IMR-90 (cell line): ENCODE measurements around the gene STARD10. TPM values are rescaled to one million over a fixed set of nuclear protein-coding genes. Genes with fewer than 3 reads are reported as not detected.

Experiments used
- ATAC-seq: fragments of 200-7000 bp; cut with Tn5 transposase; 2 replicates; pipeline ENCODE4 v1.9.1; 2020; ENCODE audit warnings: low read depth, mild to moderate bottlenecking, moderate library complexity
- BruUV-seq: library from RNA; stranded (reverse); fragments of 400-500 nt; replicated peaks from 2 replicates; lab custom pipeline; 2021; lab: Mats Ljungman, UMichigan
- CTCF ChIA-PET: fragments of 300-600 bp; formaldehyde crosslinking; extraction: SDS; loops from one replicate; lab custom pipeline; 2021; ENCODE audit warnings: antibody characterized with exemption; lab: Yijun Ruan, JAX
- POLR2A ChIA-PET: fragments of 300-600 bp; sonication (Branson Sonifier 250); formaldehyde crosslinking; loops from one replicate; lab custom pipeline; 2022; ENCODE audit warnings: antibody characterized with exemption; ENCODE audit not compliant: unreplicated experiment; lab: Charles Lee
- DNase-seq: peaks from one replicate; pipeline ENCODE4 v3.0.0; 2013
- H2AFZ ChIP-seq: replicated peaks from 2 replicates; pipeline ENCODE3; 2013; ENCODE audit warnings: low read length, mild to moderate bottlenecking; ENCODE audit not compliant: poor library complexity
- H2AK5ac ChIP-seq: 2 replicates; pipeline ENCODE4 v1.6.1; 2013; ENCODE audit warnings: low read depth, low read length, inconsistent platforms
- H2AK9ac ChIP-seq: replicated peaks from 2 replicates; pipeline ENCODE3; 2013; ENCODE audit warnings: mild to moderate bottlenecking, low read depth, low read length, moderate library complexity; ENCODE audit not compliant: poor library complexity
- H2BK120ac ChIP-seq: 2 replicates; pipeline ENCODE4 v1.6.1; 2013; ENCODE audit warnings: low read depth, low read length, inconsistent platforms
- H2BK15ac ChIP-seq: 3 replicates; pipeline ENCODE4 v1.6.1; 2013; ENCODE audit warnings: low read depth, low read length, inconsistent platforms
- H2BK20ac ChIP-seq: 2 replicates; pipeline ENCODE4 v1.6.1; 2013; ENCODE audit warnings: low read depth, mild to moderate bottlenecking, inconsistent platforms, low read length, moderate library complexity
- H2BK5ac ChIP-seq: 2 replicates; pipeline ENCODE4 v1.6.1; 2013; ENCODE audit warnings: mild to moderate bottlenecking, low read depth, low read length, inconsistent platforms; ENCODE audit not compliant: poor library complexity, severe bottlenecking
- H3K14ac ChIP-seq: replicated peaks from 2 replicates; pipeline ENCODE4 v1.6.1; 2013; ENCODE audit warnings: low read depth, low read length, inconsistent platforms
- H3K18ac ChIP-seq: 2 replicates; pipeline ENCODE4 v1.6.1; 2013; ENCODE audit warnings: low read depth, low read length, control low read depth
- H3K23ac ChIP-seq: 2 replicates; pipeline ENCODE4 v1.6.1; 2013; ENCODE audit warnings: low read depth, low read length, inconsistent platforms
- H3K27ac ChIP-seq: 2 replicates; pipeline ENCODE4 v1.5.1; 2013; ENCODE audit warnings: mild to moderate bottlenecking, control low read depth, low read length; ENCODE audit not compliant: insufficient read depth
- H3K27me3 ChIP-seq: 2 replicates; pipeline ENCODE4 v1.6.1; 2013; ENCODE audit warnings: low read length; ENCODE audit not compliant: control insufficient read depth, insufficient read depth
- H3K36me3 ChIP-seq: 2 replicates; pipeline ENCODE4 v1.6.1; 2013; ENCODE audit warnings: low read length, mixed read lengths; ENCODE audit not compliant: control insufficient read depth, insufficient read depth
- H3K4ac ChIP-seq: 2 replicates; pipeline ENCODE4 v1.6.1; 2013; ENCODE audit warnings: low read depth, low read length, inconsistent platforms
- H3K4me1 ChIP-seq: 2 replicates; pipeline ENCODE4 v1.6.1; 2013; ENCODE audit warnings: low read length, mixed read lengths; ENCODE audit not compliant: control insufficient read depth, insufficient read depth
- H3K4me2 ChIP-seq: 2 replicates; pipeline ENCODE4 v1.6.1; 2013; ENCODE audit warnings: low read depth, mild to moderate bottlenecking, control low read depth, low read length, moderate library complexity
- H3K4me3 ChIP-seq: 2 replicates; pipeline ENCODE4 v1.5.1; 2013; ENCODE audit warnings: low read depth, mild to moderate bottlenecking, control low read depth, low read length, moderate library complexity; ENCODE audit not compliant: insufficient read depth
- H3K56ac ChIP-seq: 2 replicates; pipeline ENCODE4 v1.6.1; 2013; ENCODE audit warnings: low read length, inconsistent platforms; ENCODE audit not compliant: insufficient read depth; ENCODE audit errors: extremely low read depth
- H3K79me1 ChIP-seq, 2 experiments: 2 replicates each; pipeline ENCODE4 v1.6.1; 2013; ENCODE audit warnings: low read length in 2 of 2, inconsistent platforms in 1 of 2, low read depth in 1 of 2
- H3K9ac ChIP-seq: 2 replicates; pipeline ENCODE4 v1.6.1; 2013; ENCODE audit warnings: low read depth, low read length, control low read depth
- H3K9me1 ChIP-seq: 2 replicates; pipeline ENCODE4 v1.6.1; 2013; ENCODE audit warnings: low read length, inconsistent platforms; ENCODE audit not compliant: insufficient read depth
- H3K9me3 ChIP-seq: 2 replicates; pipeline ENCODE4 v1.6.1; 2013; ENCODE audit warnings: low read length; ENCODE audit not compliant: control insufficient read depth, insufficient read depth
- H4K20me1 ChIP-seq: 2 replicates; pipeline ENCODE4 v1.6.1; 2013; ENCODE audit warnings: low read length, inconsistent platforms; ENCODE audit not compliant: insufficient read depth
- H4K5ac ChIP-seq: 2 replicates; pipeline ENCODE4 v1.6.1; 2013; ENCODE audit warnings: mild to moderate bottlenecking, low read depth, low read length, control low read depth
- H4K8ac ChIP-seq, 2 experiments: 2 replicates each; pipeline ENCODE4 v1.6.1; 2013; ENCODE audit warnings: low read depth in 2 of 2, low read length in 2 of 2, control low read depth in 1 of 2, inconsistent platforms in 1 of 2
- H4K91ac ChIP-seq: 2 replicates; pipeline ENCODE4 v1.6.1; 2013; ENCODE audit warnings: low read depth, low read length, inconsistent platforms; ENCODE audit not compliant: insufficient read depth
- CEBPB ChIP-seq: IDR thresholded peaks from 2 replicates; pipeline ENCODE4 v1.6.1; 2012; ENCODE audit warnings: low read depth, low read length, improper control_type of control experiment
- FOS ChIP-seq: fragments of 150-350 bp; IDR thresholded peaks from 2 replicates; pipeline ENCODE4 v1.6.1; 2016; ENCODE audit warnings: low read depth, low read length
- MXI1 ChIP-seq: IDR thresholded peaks from 2 replicates; pipeline ENCODE4 v1.6.1; 2012; ENCODE audit warnings: low read depth, mild to moderate bottlenecking, low read length, moderate library complexity, borderline replicate concordance
- NFE2L2 ChIP-seq: fragments of 150-350 bp; IDR thresholded peaks from 2 replicates; pipeline ENCODE4 v1.6.1; 2016; ENCODE audit warnings: low read depth, mild to moderate bottlenecking, low read length
- POLR2A ChIP-seq: IDR thresholded peaks from 2 replicates; pipeline ENCODE4 v1.6.1; 2012; ENCODE audit warnings: mild to moderate bottlenecking, low read depth, low read length
- RCOR1 ChIP-seq: IDR thresholded peaks from 2 replicates; pipeline ENCODE4 v1.6.1; 2012; ENCODE audit warnings: mild to moderate bottlenecking, low read length, improper control_type of control experiment; ENCODE audit not compliant: insufficient replicate concordance
- RFX5 ChIP-seq: IDR thresholded peaks from 2 replicates; pipeline ENCODE4 v1.8.0; 2012; ENCODE audit warnings: low read depth, mild to moderate bottlenecking, low read length, moderate library complexity
- SMC3 ChIP-seq: fragments of 150-350 bp; IDR thresholded peaks from 2 replicates; pipeline ENCODE4 v1.6.1; 2016; ENCODE audit warnings: low read depth, mild to moderate bottlenecking, antibody characterized with exemption, low read length, moderate library complexity
- USF2 ChIP-seq: fragments of 150-350 bp; IDR thresholded peaks from 2 replicates; pipeline ENCODE4 v1.6.1; 2017; ENCODE audit warnings: mild to moderate bottlenecking, antibody characterized with exemption, low read length, low read depth
- WGBS, 2 experiments: methylation state at CpG; one replicate each; pipeline versions ENCODE4 v1.1.5 to v1.1.7; 2013; ENCODE audit warnings: missing lambda C conversion rate in 2 of 2; ENCODE audit not compliant: insufficient read length in 1 of 2; ENCODE audit errors: extremely low coverage in 2 of 2; 5-methylcytosine and 5-hydroxymethylcytosine counted together
- dilution Hi-C: fragments of 300-500 bp; cut with HindIII; formaldehyde crosslinking; loops from one replicate; pipeline ENCODE4 v1.14.3; 2018; ENCODE audit warnings: low sequenced_read_pairs; ENCODE audit not compliant: unreplicated experiment
- in situ Hi-C: fragments of 300-500 bp; cut with MboI; formaldehyde crosslinking; loops from 3 replicates; pipeline ENCODE4 v1.14.3; 2019; ENCODE audit warnings: low sequenced_read_pairs, inconsistent platforms, mixed read lengths
- intact Hi-C: fragments of 100-400 bp; cut with micrococcal nuclease; formaldehyde crosslinking; loops from 2 replicates; pipeline ENCODE4 v1.10.0; 2022
- polyA plus RNA-seq, 3 experiments: library from polyadenylated mRNA; depleted of rRNA; stranded (reverse); fragments of >200 nt; gene quantifications; 2 replicates each; pipeline ENCODE4 v1.2.3, GENCODE V29; 2012; ENCODE audit warnings: low replicate concordance in 1 of 3
- total RNA-seq: library from RNA; depleted of rRNA; stranded (reverse); fragments of >200 nt; gene quantifications from 2 replicates; pipeline ENCODE4 v1.2.3, GENCODE V29; 2012
- TF ChIP-seq, protein P1 (sequence below): conservative IDR thresholded peaks from 2 replicates; pipeline ENCODE4 v1.5.1; 2012; ENCODE audit warnings: mild to moderate bottlenecking, low read depth, low read length, improper control_type of control experiment

STARD10 gene
- total and polyA plus RNA-seq, 2 of the 4 experiments (the other 2 are of a cell fraction) = 23.8 to 37.4 TPM

DNA sequence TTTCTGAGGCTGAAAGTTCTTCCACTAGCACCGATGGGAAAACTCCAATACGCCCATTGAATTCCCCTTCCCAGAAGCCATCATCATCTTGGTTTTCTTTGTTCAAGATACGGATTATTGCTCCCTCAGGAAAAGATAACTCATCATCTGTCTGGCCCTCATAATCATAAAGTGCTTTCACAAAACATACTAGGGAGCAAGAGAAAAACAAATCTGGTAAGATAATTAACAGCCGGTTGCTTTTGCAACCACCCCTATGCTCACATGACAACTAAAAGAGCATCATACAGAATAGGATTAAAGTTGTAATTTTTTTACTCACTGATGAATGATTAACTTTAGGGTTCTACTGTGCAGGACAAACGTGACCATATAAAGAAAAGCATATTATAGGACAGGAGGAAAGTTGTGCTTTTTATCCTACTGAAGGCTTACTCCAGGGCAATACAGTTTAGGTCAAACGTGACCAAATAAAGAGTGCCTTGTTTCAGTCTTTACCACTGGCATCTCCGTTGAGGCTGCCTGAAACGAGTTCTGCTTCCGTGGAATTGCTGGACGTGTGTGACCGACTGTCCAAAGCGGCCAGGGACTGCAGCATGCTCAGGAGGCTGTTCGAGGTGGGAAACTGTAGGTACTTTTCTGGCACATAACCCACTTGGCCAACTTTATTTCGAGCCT, 48.9 kb upstream of the STARD10 start:
- Histone ChIP-seq H3K4me3 (no peak overlapping the region), H4K20me1 (no peaks in the 10 kb centered on the region), H2AFZ (no peak overlapping the region), H3K27ac (no peak overlapping the region), H2AK5ac (no peak overlapping the region), H3K18ac (no peak overlapping the region), H4K5ac (no peak overlapping the region), H3K36me3 (peaks cover 11% of the 10 kb centered on the region), H3K79me1 (peaks cover 6 to 15% of the 10 kb centered on the region in 2 experiments; a peak in 3 of 4 replicates), H2BK5ac (no peak overlapping the region), H3K23ac (no peak overlapping the region), H3K4ac (no peak overlapping the region), H3K14ac (no peak overlapping the region), H3K4me1 (peaks cover 9% of the 10 kb centered on the region), H3K56ac (no peak overlapping the region), H3K9me1 (peaks cover 20% of the 10 kb centered on the region), H3K4me2 (no peak overlapping the region), H2AK9ac (no peak overlapping the region), H2BK20ac (no peak overlapping the region), H4K91ac (no peak overlapping the region), H2BK120ac (no peak overlapping the region; the same call in 1 of the 2 replicates), H4K8ac (no peak overlapping the region), H3K9me3 (no peaks in the 10 kb centered on the region), H3K27me3 (no peaks in the 10 kb centered on the region), H3K9ac (no peak overlapping the region), H2BK15ac (no peak overlapping the region)
- POLR2A ChIA-PET = no interaction called here
- in situ Hi-C loops (no loop called here), dilution Hi-C loops (no loop called here), intact Hi-C loops (no loop called here)
- WGBS, 2 experiments = 96% methylated on average over 11 of the region's 14 CpGs; no CpG with 5 or more reads in 1 of the 2 experiments
- CTCF ChIA-PET = no interaction called here
- no peak for ATAC-seq
- TF ChIP-seq, protein P1, sequence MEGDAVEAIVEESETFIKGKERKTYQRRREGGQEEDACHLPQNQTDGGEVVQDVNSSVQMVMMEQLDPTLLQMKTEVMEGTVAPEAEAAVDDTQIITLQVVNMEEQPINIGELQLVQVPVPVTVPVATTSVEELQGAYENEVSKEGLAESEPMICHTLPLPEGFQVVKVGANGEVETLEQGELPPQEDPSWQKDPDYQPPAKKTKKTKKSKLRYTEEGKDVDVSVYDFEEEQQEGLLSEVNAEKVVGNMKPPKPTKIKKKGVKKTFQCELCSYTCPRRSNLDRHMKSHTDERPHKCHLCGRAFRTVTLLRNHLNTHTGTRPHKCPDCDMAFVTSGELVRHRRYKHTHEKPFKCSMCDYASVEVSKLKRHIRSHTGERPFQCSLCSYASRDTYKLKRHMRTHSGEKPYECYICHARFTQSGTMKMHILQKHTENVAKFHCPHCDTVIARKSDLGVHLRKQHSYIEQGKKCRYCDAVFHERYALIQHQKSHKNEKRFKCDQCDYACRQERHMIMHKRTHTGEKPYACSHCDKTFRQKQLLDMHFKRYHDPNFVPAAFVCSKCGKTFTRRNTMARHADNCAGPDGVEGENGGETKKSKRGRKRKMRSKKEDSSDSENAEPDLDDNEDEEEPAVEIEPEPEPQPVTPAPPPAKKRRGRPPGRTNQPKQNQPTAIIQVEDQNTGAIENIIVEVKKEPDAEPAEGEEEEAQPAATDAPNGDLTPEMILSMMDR = no peak
- TF ChIP-seq SMC3 = no peak
- no peak for TF ChIP-seq CEBPB
- no peak for TF ChIP-seq NFE2L2
- TF ChIP-seq MXI1 = no peak
- no peak for TF ChIP-seq USF2
- no peak for TF ChIP-seq POLR2A
- no peak for TF ChIP-seq RFX5
- TF ChIP-seq FOS = no peak
- no peak for TF ChIP-seq RCOR1
- BruUV-seq = no TSS peak
- DNase-seq = no peak
